Measurements from ENCODE around the gene ANKRD18A. TPM values are rescaled to one million over a fixed set of nuclear protein-coding genes. Genes with fewer than 3 reads are reported as not detected.

ANKRD18A gene
- total RNA-seq, 1 experiment from 2014 or later, result 14.4 TPM

DNA sequence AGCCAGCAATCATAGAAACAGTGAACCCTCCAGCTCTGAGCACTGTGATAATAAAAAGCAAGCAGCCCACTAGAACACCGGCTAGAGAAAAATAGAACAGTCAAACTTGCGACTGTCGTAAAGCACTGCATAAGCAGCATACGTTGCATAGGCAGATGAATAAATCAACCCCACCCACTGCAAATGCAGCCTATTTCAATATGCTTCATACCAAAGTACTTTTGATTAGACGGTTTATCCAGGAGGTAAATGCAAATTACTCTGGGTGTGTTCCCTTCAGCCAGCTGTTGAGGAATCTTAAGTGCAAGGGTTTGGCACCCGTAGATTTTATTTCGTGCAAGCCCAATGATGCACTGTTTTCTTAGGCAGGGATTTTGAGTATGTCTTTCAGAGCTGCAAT, 32.1 kb upstream of the ANKRD18A start:
- no peak for TF ChIP-seq CTCF (conservative IDR thresholded peaks at IDR 0.05)

More for the DNA sequence above, 32.1 kb upstream of the ANKRD18A start:
- no peak overlapping the region for H2BK20ac ChIP-seq (ENCODE audit: low read depth, low read length, poor library complexity, severe bottlenecking)
- Mint-ChIP-seq H3K4me1 (no peaks in the 10 kb centered on the region), H3K27me3 (ENCODE audit: low read depth) (no peaks in the 10 kb centered on the region; the same call in 1 of the 2 replicates), H3K4me3 (no peak overlapping the region), H3K36me3 (ENCODE audit: insufficient read depth in 1 of 3, low read depth in 3 of 3) (no peaks in the 10 kb centered on the region), H3K27ac (no peak overlapping the region), H3K9me3 (no peaks in the 10 kb centered on the region; a peak in 1 of 5 replicates)
- no peak overlapping the region for H3K56ac ChIP-seq (ENCODE audit: insufficient read length, low read depth, low read length)
- no peak overlapping the region for H2AFZ ChIP-seq (ENCODE audit: low read length)
- H3K23ac ChIP-seq (ENCODE audit: insufficient read length, low read depth, low read length), result no peak overlapping the region
- H3K79me2 ChIP-seq (ENCODE audit: insufficient read depth, low read length), result no peaks in the 10 kb centered on the region
- DNase-seq, result no peak
- no peak overlapping the region for H2BK120ac ChIP-seq (ENCODE audit: low read depth, low read length, poor library complexity, severe bottlenecking)
- H3K23me2 ChIP-seq (ENCODE audit: insufficient read length, low read depth, low read length, poor library complexity, severe bottlenecking), result no peaks in the 10 kb centered on the region
- H3K14ac ChIP-seq (ENCODE audit: insufficient read depth, low read length), result no peak overlapping the region
- no peak overlapping the region for H3T11ph ChIP-seq (ENCODE audit: low read length)
- H2BK5ac ChIP-seq (ENCODE audit: insufficient read length, low read length), result no peak overlapping the region
- no peak overlapping the region for H4K5ac ChIP-seq (ENCODE audit: insufficient read length, low read depth, low read length)
- H3K27ac ChIP-seq (ENCODE audit: insufficient read length, low read depth, low read length), result no peak overlapping the region
- H3K4me2 ChIP-seq (ENCODE audit: insufficient read depth, insufficient read length, low read length), result no peak overlapping the region
- H3K79me1 ChIP-seq (ENCODE audit: insufficient read depth, low read depth, low read length, poor library complexity, severe bottlenecking), result no peaks in the 10 kb centered on the region
- H3K27me3 ChIP-seq (ENCODE audit: insufficient read depth, low read length), result no peaks in the 10 kb centered on the region
- no peaks in the 10 kb centered on the region for H3K4me1 ChIP-seq (ENCODE audit: insufficient read depth, low read length)
- WGBS (ENCODE audit: extremely low coverage, insufficient read length, low lambda C conversion rate), result no CpG with 5 or more reads among the region's 7 CpGs
- H3K9ac ChIP-seq (ENCODE audit: extremely low read depth, insufficient read length, low read length), result no peak overlapping the region
- H2BK15ac ChIP-seq (ENCODE audit: low read depth, low read length), result no peak overlapping the region
- no peak overlapping the region for H4K8ac ChIP-seq (replicated peaks; ENCODE audit: insufficient read length, low read depth, low read length)
- no peaks in the 10 kb centered on the region for H3K9me3 ChIP-seq (ENCODE audit: control insufficient read depth, low read depth, low read length)
- no peak overlapping the region for H2AK5ac ChIP-seq (ENCODE audit: insufficient read length, low read length)
- no peaks in the 10 kb centered on the region for H4K20me1 ChIP-seq (ENCODE audit: control insufficient read depth, insufficient read depth, insufficient read length)
- no peak overlapping the region for H4K91ac ChIP-seq (ENCODE audit: insufficient read length, low read depth, low read length)
- no peak overlapping the region for H3K4ac ChIP-seq (ENCODE audit: low read depth, low read length)
- H2BK12ac ChIP-seq (ENCODE audit: insufficient read length, low read depth, low read length), result no peak overlapping the region
- no peak overlapping the region for H3K18ac ChIP-seq (ENCODE audit: insufficient read length, low read depth, low read length)

All from H9 (cell line).